ENCODE measurements around the gene GNA14. TPM values are rescaled to one million over a fixed set of nuclear protein-coding genes. Genes with fewer than 3 reads are reported as not detected.
"Not testable (repeated sequence)": the region's sequence is repeated elsewhere in the genome, so short reads cannot be mapped to it uniquely, and the experiment has no call there.

GNA14 gene
- total RNA-seq, 1 donor from 2014 or later: not detected

DNA sequence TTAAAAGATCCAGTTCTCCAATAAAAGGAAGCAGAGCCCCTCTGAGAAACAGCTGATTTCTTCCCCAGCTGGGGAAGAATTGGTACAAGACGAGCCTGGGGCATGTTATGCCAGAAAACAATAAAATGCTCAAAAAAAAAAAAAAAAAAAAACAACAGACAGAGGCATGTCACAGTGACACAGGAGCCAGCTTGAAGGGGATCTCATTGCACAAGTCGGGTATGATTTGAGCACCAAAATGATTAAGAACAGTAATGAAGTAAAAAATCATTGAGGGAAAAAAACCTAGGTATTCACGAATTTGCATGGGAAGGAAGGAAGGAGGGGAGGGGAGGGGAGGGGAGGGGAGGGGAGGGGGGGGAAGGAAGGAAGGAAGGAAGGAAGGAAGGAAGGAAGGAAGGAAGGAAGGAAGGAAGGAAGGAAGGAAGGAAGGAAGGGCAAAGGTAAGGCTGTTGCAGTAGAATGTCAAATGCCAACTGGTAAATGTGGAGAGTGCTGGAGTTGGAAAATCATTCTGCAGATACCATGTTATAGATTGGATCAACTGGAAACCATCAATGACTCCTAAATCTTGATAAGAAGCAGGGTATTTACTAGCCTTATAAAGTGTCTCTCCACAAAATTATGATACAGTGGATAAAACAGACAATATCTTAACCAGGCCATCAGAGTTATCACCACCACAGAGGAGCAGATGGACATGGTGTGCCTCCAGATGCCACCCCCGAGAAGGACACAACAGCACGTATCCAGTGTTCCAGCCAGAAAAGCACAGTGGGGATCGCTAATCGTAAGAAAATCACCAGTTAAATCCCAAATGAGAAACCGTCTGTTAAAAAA lies 7.2 kb downstream of the GNA14 start:
- H3K27ac Mint-ChIP-seq (ENCODE audit: unreplicated experiment): no peak overlapping the region
- H3K4me3 Mint-ChIP-seq (ENCODE audit: unreplicated experiment): no peak overlapping the region
- H3K27me3 Mint-ChIP-seq (ENCODE audit: unreplicated experiment): peaks cover 41% of the 10 kb centered on the region
- DNase-seq (ENCODE audit: extremely low spot score, unreplicated experiment): no peak
- H3K9me3 Mint-ChIP-seq (ENCODE audit: unreplicated experiment): no peaks in the 10 kb centered on the region
- TF ChIP-seq, protein P1, sequence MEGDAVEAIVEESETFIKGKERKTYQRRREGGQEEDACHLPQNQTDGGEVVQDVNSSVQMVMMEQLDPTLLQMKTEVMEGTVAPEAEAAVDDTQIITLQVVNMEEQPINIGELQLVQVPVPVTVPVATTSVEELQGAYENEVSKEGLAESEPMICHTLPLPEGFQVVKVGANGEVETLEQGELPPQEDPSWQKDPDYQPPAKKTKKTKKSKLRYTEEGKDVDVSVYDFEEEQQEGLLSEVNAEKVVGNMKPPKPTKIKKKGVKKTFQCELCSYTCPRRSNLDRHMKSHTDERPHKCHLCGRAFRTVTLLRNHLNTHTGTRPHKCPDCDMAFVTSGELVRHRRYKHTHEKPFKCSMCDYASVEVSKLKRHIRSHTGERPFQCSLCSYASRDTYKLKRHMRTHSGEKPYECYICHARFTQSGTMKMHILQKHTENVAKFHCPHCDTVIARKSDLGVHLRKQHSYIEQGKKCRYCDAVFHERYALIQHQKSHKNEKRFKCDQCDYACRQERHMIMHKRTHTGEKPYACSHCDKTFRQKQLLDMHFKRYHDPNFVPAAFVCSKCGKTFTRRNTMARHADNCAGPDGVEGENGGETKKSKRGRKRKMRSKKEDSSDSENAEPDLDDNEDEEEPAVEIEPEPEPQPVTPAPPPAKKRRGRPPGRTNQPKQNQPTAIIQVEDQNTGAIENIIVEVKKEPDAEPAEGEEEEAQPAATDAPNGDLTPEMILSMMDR (IDR thresholded peaks at IDR 0.05): no peak
- peaks cover 2% of the 10 kb centered on the region for H3K4me1 Mint-ChIP-seq (ENCODE audit: unreplicated experiment)
- no peaks in the 10 kb centered on the region for H3K36me3 Mint-ChIP-seq (ENCODE audit: unreplicated experiment)

DNA sequence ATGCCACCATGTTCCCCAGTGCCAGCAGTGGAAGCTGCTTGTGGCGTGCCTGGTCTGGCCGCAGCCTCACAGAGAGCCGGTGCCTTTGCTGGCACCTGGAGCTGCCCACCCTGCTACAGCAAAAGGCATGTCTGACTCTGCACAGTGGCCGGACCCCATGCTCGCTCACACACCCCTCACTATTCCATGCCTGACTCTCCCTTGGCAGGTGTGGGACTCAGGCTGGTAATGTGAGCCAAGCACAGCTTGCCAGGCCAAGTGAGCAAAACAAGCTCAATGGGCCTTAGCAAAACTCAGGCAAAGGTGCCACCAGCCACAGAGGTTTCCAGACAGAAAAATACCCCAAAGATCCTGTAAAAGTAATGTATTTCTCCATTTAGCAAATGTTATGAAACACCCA lies 15.5 kb downstream of the GNA14 start:
- no peak for DNase-seq (ENCODE audit: extremely low spot score, unreplicated experiment)
- Mint-ChIP-seq H3K27ac (ENCODE audit: unreplicated experiment) (no peak overlapping the region), H3K4me1 (ENCODE audit: unreplicated experiment) (no peaks in the 10 kb centered on the region), H3K36me3 (ENCODE audit: unreplicated experiment) (no peaks in the 10 kb centered on the region), H3K27me3 (ENCODE audit: unreplicated experiment) (peaks cover 21% of the 10 kb centered on the region), H3K4me3 (ENCODE audit: unreplicated experiment) (no peak overlapping the region), H3K9me3 (ENCODE audit: unreplicated experiment) (peaks cover 11% of the 10 kb centered on the region)
- TF ChIP-seq, protein P1 (IDR thresholded peaks at IDR 0.05): no peak

DNA sequence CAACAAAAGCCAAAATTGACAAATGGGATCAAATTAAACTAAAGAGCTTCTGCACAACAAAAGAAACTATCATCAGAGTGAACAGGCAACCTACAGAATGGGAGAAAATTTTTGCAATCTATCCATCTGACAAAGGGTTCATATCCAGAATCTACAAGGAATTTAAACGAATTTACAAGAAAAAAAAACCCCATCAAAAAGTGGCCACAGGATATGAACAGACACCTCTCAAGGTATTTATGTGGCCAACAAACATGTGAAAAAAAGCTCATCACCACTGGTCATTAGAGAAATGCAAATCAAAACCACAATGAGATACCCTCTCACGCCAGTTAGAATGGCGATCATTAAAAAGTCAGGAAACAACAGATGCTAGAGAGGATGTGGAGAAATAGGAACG lies 19.3 kb downstream of the GNA14 start:
- Mint-ChIP-seq H3K27me3 (ENCODE audit: unreplicated experiment) (peaks cover 31% of the 10 kb centered on the region), H3K9me3 (ENCODE audit: unreplicated experiment) (peaks cover 31% of the 10 kb centered on the region)
- DNase-seq (ENCODE audit: extremely low spot score, unreplicated experiment); H3K4me1 Mint-ChIP-seq (ENCODE audit: unreplicated experiment); H3K4me3 Mint-ChIP-seq (ENCODE audit: unreplicated experiment); H3K27ac Mint-ChIP-seq (ENCODE audit: unreplicated experiment); H3K36me3 Mint-ChIP-seq (ENCODE audit: unreplicated experiment): not testable (repeated sequence)

DNA sequence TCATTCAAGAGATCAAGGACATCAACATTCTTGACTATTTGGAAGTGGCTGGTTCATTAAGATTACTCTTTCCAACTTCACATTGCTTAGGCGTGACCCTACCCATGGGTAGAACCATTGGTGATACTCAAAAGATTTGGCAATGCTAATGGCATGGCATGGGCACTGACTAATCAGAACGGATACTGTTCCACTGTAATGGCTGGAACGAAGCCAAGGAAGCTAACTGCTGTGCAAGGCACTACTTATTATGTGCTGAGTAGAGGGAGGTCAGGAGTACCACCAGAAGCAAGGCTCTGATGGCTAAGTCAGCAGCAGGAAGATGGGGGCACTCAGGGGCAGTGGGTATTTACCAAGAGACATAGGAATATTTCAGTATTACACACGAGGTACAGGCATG lies 31.9 kb downstream of the GNA14 start:
- no peaks in the 10 kb centered on the region for H3K36me3 Mint-ChIP-seq (ENCODE audit: unreplicated experiment)
- H3K9me3 Mint-ChIP-seq (ENCODE audit: unreplicated experiment): no peaks in the 10 kb centered on the region

DNA sequence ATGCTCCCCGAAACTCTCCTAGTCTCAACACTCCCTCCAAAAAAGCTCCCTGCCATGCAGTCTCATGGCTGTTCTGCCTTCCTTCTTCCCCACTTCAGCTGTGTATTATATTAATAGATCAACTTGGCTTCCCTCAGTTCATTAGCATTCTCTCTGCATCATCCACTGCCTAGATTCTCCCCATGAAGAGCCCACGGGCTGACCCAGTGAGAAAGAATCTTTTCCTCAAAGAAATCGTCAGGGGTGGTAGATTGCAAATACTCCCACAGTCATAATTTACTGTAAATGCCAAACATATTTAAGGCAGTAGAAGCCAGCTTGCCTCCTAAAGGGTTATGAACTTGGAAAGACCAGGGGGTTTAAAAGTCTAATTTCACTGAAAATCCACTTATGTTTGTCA lies 33.5 kb downstream of the GNA14 start:
- H3K27ac Mint-ChIP-seq (ENCODE audit: unreplicated experiment): no peak overlapping the region
- no peak for DNase-seq (ENCODE audit: extremely low spot score, unreplicated experiment)
- H3K4me3 Mint-ChIP-seq (ENCODE audit: unreplicated experiment): no peak overlapping the region
- H3K4me1 Mint-ChIP-seq (ENCODE audit: unreplicated experiment): peaks cover 6% of the 10 kb centered on the region
- H3K27me3 Mint-ChIP-seq (ENCODE audit: unreplicated experiment): peaks cover 28% of the 10 kb centered on the region
- H3K9me3 Mint-ChIP-seq (ENCODE audit: unreplicated experiment): no peaks in the 10 kb centered on the region
- H3K36me3 Mint-ChIP-seq (ENCODE audit: unreplicated experiment): no peaks in the 10 kb centered on the region
- TF ChIP-seq, protein P1 (IDR thresholded peaks at IDR 0.05): no peak

More for the DNA sequence above, 31.9 kb downstream of the GNA14 start:
- peaks cover 14% of the 10 kb centered on the region for H3K27me3 Mint-ChIP-seq (ENCODE audit: unreplicated experiment)
- DNase-seq (ENCODE audit: extremely low spot score, unreplicated experiment): no peak
- no peak overlapping the region for H3K4me3 Mint-ChIP-seq (ENCODE audit: unreplicated experiment)
- TF ChIP-seq, protein P1 (IDR thresholded peaks at IDR 0.05): no peak
- H3K4me1 Mint-ChIP-seq (ENCODE audit: unreplicated experiment): peaks cover 6% of the 10 kb centered on the region
- no peak overlapping the region for H3K27ac Mint-ChIP-seq (ENCODE audit: unreplicated experiment)
